Sigmoid colon (tissue), 7 donors: ENCODE measurements around the gene DDX28. TPM values are rescaled to one million over a fixed set of nuclear protein-coding genes. Genes with fewer than 3 reads are reported as not detected.
"Not testable (repeated sequence)": the region's sequence is repeated elsewhere in the genome, so short reads cannot be mapped to it uniquely, and the experiment has no call there.

Experiments
- DNase-seq: peaks from one replicate; pipeline ENCODE4 v3.0.0-alpha.2; 2019
- H3K27ac ChIP-seq, 4 donors: fragments of 200-600 bp; sonication (generic); one replicate each; pipeline ENCODE4 v1.5.1; 2016 to 2019; ENCODE audit warnings: mild to moderate bottlenecking in 1 of 4
- H3K27me3 ChIP-seq, 3 donors: fragments of 200-600 bp; sonication (generic); one replicate each; pipeline ENCODE4 v1.5.1; 2019; ENCODE audit warnings: mild to moderate bottlenecking in 1 of 3
- H3K36me3 ChIP-seq, 4 donors: fragments of 200-600 bp; sonication (generic); one replicate each; pipeline ENCODE4 v1.5.1; 2016 to 2019
- H3K4me1 ChIP-seq, 4 donors: fragments of 200-600 bp; sonication (generic); one replicate each; pipeline ENCODE4 v1.5.1; 2017 to 2019
- H3K4me3 ChIP-seq, 4 donors: fragments of 200-600 bp; sonication (generic); one replicate each; pipeline ENCODE4 v1.5.1; 2017 to 2019; ENCODE audit warnings: mild to moderate bottlenecking in 2 of 4, moderate library complexity in 1 of 4
- H3K9me3 ChIP-seq, 4 donors: fragments of 200-600 bp in 3 of 4; sonication (generic) in 3 of 4; one replicate each; pipeline versions ENCODE4 v1.5.1 to v1.6.1; 2013 to 2019
- EP300 ChIP-seq, 4 donors: sonication (generic); formaldehyde crosslinking; IDR thresholded peaks; one replicate each; pipeline ENCODE4 v1.6.1; 2017; ENCODE audit warnings: antibody characterized with exemption in 4 of 4
- POLR2A ChIP-seq, 2 donors: fragments of 450-650 bp; IDR thresholded peaks; one replicate each; pipeline ENCODE4 v1.6.1; 2016; ENCODE audit warnings: antibody characterized with exemption in 2 of 2, mild to moderate bottlenecking in 2 of 2, moderate library complexity in 2 of 2
- POLR2AphosphoS5 ChIP-seq, 4 donors: sonication (generic); formaldehyde crosslinking; IDR thresholded peaks; one replicate each; pipeline ENCODE4 v1.6.1; 2017; ENCODE audit warnings: antibody characterized with exemption in 4 of 4
- WGBS, 2 donors: extraction: QIAGEN DNeasy Blood & Tissue Kit; methylation state at CpG; one replicate each; pipeline ENCODE4 v1.1.7; 2013; 5-methylcytosine and 5-hydroxymethylcytosine counted together
- intact Hi-C: fragments of 100-400 bp; cut with DNase I; formaldehyde crosslinking; loops from one replicate; pipeline ENCODE4 v1.15.1; 2023
- polyA plus RNA-seq, 3 donors: library from polyadenylated mRNA; stranded (reverse); fragments of 200-250 nt; gene quantifications; one replicate each; pipeline ENCODE4 v1.2.3, GENCODE V29; 2013
- small RNA-seq, 3 donors: library from RNA; depleted of rRNA; stranded (forward); fragments of <200 nt; gene quantifications; one replicate each; pipeline ENCODE3, GENCODE V24; 2016
- total RNA-seq, 4 donors: library from RNA; depleted of rRNA; stranded (reverse); fragments of >200 nt; gene quantifications; one replicate each; pipeline ENCODE4 v1.1.0, GENCODE V29; 2016
- TF ChIP-seq, protein P1 (sequence below), 4 experiments: fragments of 450-650 bp in 3 of 4; fragments of 200-600 bp in 1 of 4; IDR thresholded peaks; one replicate each; pipeline ENCODE4 v1.5.1; 2016 to 2019; ENCODE audit warnings: antibody characterized with exemption in 4 of 4, mild to moderate bottlenecking in 3 of 4, moderate library complexity in 2 of 4
- donor health status: healthy with polysubstance abuse.
- donor health status: Bipolar disorder and iron deficiency.
- donor health status: healthy.

Gene DDX28
- total and polyA plus RNA-seq, 7 donors: 3.0 to 12.8 (median 5.2) TPM

DNA sequence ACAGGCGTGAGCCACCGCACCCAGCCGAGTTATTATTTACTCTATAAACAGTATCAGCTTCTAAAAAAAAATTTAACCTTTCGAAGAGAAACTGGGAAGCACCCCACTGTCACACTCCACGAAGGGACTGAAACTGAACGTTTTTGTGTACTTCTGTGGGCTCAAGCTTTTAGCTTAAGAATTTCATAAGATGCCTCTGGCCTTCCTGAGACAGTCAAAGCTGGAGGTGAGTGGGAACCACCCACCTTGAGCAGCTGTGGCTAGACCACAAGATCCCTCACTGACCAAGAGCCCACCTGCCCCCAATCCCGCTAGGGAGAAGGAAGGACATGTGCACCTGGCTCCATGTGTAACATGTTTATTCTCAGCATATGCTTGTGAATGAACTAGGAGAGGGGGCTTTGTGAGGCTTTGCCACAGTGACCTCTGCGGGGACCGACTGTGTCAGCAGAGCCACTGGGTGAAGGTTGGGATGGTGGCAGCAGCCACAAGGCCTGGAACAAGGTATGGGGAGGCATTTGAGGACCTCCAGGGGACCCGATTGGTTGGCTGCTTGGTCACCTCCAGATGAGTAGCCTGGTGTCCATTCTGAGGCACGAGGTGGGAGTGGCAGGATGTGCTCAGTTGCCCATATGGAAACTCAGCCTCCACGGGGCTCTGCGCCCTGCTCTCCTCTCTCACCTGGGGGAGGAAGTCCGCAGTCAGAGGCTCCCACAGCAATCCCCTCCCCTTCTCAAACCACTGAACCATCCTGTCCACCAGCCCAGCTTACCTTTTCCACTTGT, 47.5 kb downstream of the DDX28 start:
- intact Hi-C loops: no loop called here
- Histone ChIP-seq H3K4me1 (no peaks in the 10 kb centered on the region), H3K9me3 (no peaks in the 10 kb centered on the region), H3K27me3 (peaks cover 0 to 11% (median 7%) of the 10 kb centered on the region in 3 donors), H3K4me3 (no peak overlapping the region), H3K27ac (no peak overlapping the region), H3K36me3 (no peaks in the 10 kb centered on the region)
- no peak for DNase-seq
- TF ChIP-seq POLR2AphosphoS5 (IDR thresholded peaks at IDR 0.05): no peak
- TF ChIP-seq POLR2A (IDR thresholded peaks at IDR 0.05): no peak
- TF ChIP-seq, protein P1, sequence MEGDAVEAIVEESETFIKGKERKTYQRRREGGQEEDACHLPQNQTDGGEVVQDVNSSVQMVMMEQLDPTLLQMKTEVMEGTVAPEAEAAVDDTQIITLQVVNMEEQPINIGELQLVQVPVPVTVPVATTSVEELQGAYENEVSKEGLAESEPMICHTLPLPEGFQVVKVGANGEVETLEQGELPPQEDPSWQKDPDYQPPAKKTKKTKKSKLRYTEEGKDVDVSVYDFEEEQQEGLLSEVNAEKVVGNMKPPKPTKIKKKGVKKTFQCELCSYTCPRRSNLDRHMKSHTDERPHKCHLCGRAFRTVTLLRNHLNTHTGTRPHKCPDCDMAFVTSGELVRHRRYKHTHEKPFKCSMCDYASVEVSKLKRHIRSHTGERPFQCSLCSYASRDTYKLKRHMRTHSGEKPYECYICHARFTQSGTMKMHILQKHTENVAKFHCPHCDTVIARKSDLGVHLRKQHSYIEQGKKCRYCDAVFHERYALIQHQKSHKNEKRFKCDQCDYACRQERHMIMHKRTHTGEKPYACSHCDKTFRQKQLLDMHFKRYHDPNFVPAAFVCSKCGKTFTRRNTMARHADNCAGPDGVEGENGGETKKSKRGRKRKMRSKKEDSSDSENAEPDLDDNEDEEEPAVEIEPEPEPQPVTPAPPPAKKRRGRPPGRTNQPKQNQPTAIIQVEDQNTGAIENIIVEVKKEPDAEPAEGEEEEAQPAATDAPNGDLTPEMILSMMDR (IDR thresholded peaks at IDR 0.05): no peak
- no peak for TF ChIP-seq EP300 (IDR thresholded peaks at IDR 0.05)
- 47 to 68% methylated on average over 14 of the region's 14 CpGs for WGBS, 2 donors

DNA sequence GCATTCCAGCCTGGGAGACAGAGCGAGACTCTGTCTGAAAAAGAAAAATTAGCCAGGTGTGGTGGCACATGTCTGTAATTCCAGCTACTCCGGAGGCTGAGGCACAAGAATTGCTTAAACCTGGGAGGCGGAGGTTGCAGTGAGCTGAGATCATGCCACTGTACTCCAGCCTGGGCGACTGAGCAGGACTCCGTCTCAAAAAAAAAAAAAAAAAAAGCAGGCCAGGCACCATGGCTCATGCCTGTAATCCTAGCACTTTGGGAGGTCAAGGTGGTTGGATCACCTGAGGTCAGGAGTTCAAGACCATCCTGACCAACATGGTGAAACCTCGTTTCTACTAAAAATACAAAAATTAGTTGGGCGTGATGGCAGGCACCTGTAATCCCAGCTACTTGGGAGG, 50.7 kb downstream of the DDX28 start:
- H3K36me3 ChIP-seq, H3K9me3 ChIP-seq, H3K4me3 ChIP-seq, H3K27ac ChIP-seq, H3K4me1 ChIP-seq, DNase-seq, H3K27me3 ChIP-seq, intact Hi-C loops: not testable (repeated sequence)
- WGBS, 2 donors: 84 to 90% methylated on average over 7 of the region's 7 CpGs

DNA sequence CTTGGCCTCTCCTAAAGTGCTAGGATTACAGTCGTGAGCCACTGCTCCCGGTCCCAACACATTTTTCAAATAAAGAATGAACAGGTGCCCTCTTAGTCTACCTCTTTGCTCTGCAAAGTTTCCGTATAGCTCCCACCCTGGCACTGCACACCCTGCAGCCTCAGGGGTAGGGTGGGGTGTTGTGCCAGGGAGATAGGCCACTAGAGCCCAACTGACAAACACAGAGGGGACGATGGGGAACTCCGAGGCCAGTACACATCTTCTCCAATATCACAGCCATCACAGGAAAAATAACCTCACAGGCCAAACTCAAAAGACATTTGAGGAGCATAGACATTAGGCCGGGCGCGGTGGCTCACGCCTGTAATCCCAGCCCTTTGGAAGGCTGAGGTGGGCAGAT, 51.9 kb downstream of the DDX28 start:
- no peak overlapping the region for H3K4me3 ChIP-seq
- no peaks in the 10 kb centered on the region for H3K36me3 ChIP-seq
- H3K27ac ChIP-seq: no peak overlapping the region
- TF ChIP-seq EP300 (IDR thresholded peaks at IDR 0.05) (no peak), POLR2A (IDR thresholded peaks at IDR 0.05) (no peak), POLR2AphosphoS5 (IDR thresholded peaks at IDR 0.05) (no peak)
- TF ChIP-seq, protein P1 (IDR thresholded peaks at IDR 0.05): no peak
- no peaks in the 10 kb centered on the region for H3K27me3 ChIP-seq
- intact Hi-C loops: no loop called here
- H3K9me3 ChIP-seq: no peaks in the 10 kb centered on the region
- no peak for DNase-seq
- WGBS, 2 donors: 84 to 93% methylated on average over 9 of the region's 9 CpGs
- H3K4me1 ChIP-seq: peaks cover 0 to 19% (median 14%) of the 10 kb centered on the region in 4 donors

Small RNAs within 50 kb of the gene (small RNA-seq; reads per million reads assigned to genes)
- 0 reads per million in 3 donors for gene RNU6-359P

Other genes starting within 250 kb of the DDX28 start
- 1 to 10 TPM; 7.1 to 10.0 (median 7.6) TPM for gene RANBP10, start 216.7 kb downstream of the DDX28 start, total RNA-seq
- gene RANBP10, start 216.7 kb downstream of the DDX28 start, polyA plus RNA-seq: 10 to 100 TPM in 1 of 3 donors, 1 to 10 TPM in 2; 4.2 to 15.5 (median 4.6) TPM
- gene TSNAXIP1, start 216.3 kb downstream of the DDX28 start, total RNA-seq: 1 to 10 TPM; 1.1 to 2.9 (median 1.8) TPM
- gene TSNAXIP1, start 216.3 kb downstream of the DDX28 start, polyA plus RNA-seq: under 1 TPM in 2 of 3 donors, not detected in 1; 0.60 to 0.92 TPM
- gene THAP11, start 180.9 kb downstream of the DDX28 start, total RNA-seq: 10 to 100 TPM; 63.9 to 85.6 (median 75.2) TPM
- gene THAP11, start 180.9 kb downstream of the DDX28 start, polyA plus RNA-seq: 10 to 100 TPM; 16.2 to 23.4 (median 20.8) TPM
- 100 to 1,000 TPM in 1 of 4 donors, 10 to 100 TPM in 3; 50.8 to 106 (median 85.4) TPM for gene NUTF2, start 176.3 kb downstream of the DDX28 start, total RNA-seq
- 100 to 1,000 TPM in 1 of 3 donors, 10 to 100 TPM in 2; 93.8 to 115 (median 99.7) TPM for gene NUTF2, start 176.3 kb downstream of the DDX28 start, polyA plus RNA-seq
- gene CENPT, start 175.5 kb downstream of the DDX28 start, total RNA-seq: 10 to 100 TPM; 27.5 to 53.7 (median 41.8) TPM
- 10 to 100 TPM in 2 of 3 donors, 1 to 10 TPM in 1; 9.6 to 38.3 (median 19.0) TPM for gene CENPT, start 175.5 kb downstream of the DDX28 start, polyA plus RNA-seq
- gene EDC4, start 150.2 kb downstream of the DDX28 start, total RNA-seq: 10 to 100 TPM; 24.5 to 42.4 (median 32.2) TPM
- gene EDC4, start 150.2 kb downstream of the DDX28 start, polyA plus RNA-seq: 10 to 100 TPM; 28.8 to 48.9 (median 42.3) TPM
- not detected for gene NRN1L, start 138.3 kb downstream of the DDX28 start, total RNA-seq
- 1 to 10 TPM in 1 of 3 donors, not detected in 2; 1.1 TPM for gene NRN1L, start 138.3 kb downstream of the DDX28 start, polyA plus RNA-seq
- gene PSKH1, start 130.0 kb downstream of the DDX28 start, total RNA-seq: 10 to 100 TPM; 13.9 to 20.8 (median 17.2) TPM
- gene PSKH1, start 130.0 kb downstream of the DDX28 start, polyA plus RNA-seq: 10 to 100 TPM; 22.2 to 29.2 (median 26.8) TPM
- 1 to 10 TPM in 1 of 4 donors, under 1 TPM in 2, not detected in 1; 0.71 to 1.7 (median 0.82) TPM for gene CTRL, start 91.4 kb downstream of the DDX28 start, total RNA-seq
- 1 to 10 TPM in 1 of 3 donors, not detected in 2; 2.1 TPM for gene CTRL, start 91.4 kb downstream of the DDX28 start, polyA plus RNA-seq
- 10 to 100 TPM; 37.1 to 61.0 (median 42.5) TPM for gene PSMB10, start 86.4 kb downstream of the DDX28 start, total RNA-seq
- gene PSMB10, start 86.4 kb downstream of the DDX28 start, polyA plus RNA-seq: 100 to 1,000 TPM; 170 to 200 (median 183) TPM
- gene LCAT, start 79.1 kb downstream of the DDX28 start, total RNA-seq: 10 to 100 TPM; 10.4 to 31.0 (median 15.2) TPM
- 1 to 10 TPM in 2 of 3 donors, under 1 TPM in 1; 0.60 to 5.5 (median 1.6) TPM for gene LCAT, start 79.1 kb downstream of the DDX28 start, polyA plus RNA-seq
- 10 to 100 TPM; 27.6 to 77.0 (median 45.6) TPM for gene SLC12A4, start 54.6 kb downstream of the DDX28 start, total RNA-seq
- gene SLC12A4, start 54.6 kb downstream of the DDX28 start, polyA plus RNA-seq: 10 to 100 TPM in 1 of 3 donors, 1 to 10 TPM in 2; 3.0 to 13.3 (median 3.2) TPM
- under 1 TPM in 1 of 4 donors, not detected in 3; 0.27 TPM for gene DPEP3, start 42.7 kb downstream of the DDX28 start, total RNA-seq
- under 1 TPM in 2 of 3 donors, not detected in 1; 0.09 to 0.46 TPM for gene DPEP3, start 42.7 kb downstream of the DDX28 start, polyA plus RNA-seq
- 1 to 10 TPM; 2.1 to 3.9 (median 3.1) TPM for gene DPEP2, start 23.7 kb downstream of the DDX28 start, total RNA-seq
- gene DPEP2, start 23.7 kb downstream of the DDX28 start, polyA plus RNA-seq: 10 to 100 TPM in 1 of 3 donors, 1 to 10 TPM in 1, under 1 TPM in 1; 0.69 to 11.9 (median 1.2) TPM
- not detected for gene DPEP2NB, start 7.3 kb downstream of the DDX28 start, total RNA-seq
- not detected for gene DPEP2NB, start 7.3 kb downstream of the DDX28 start, polyA plus RNA-seq
- gene DUS2, start 52 bp upstream of the DDX28 start, total RNA-seq: 1 to 10 TPM; 3.6 to 7.3 (median 5.3) TPM
- 10 to 100 TPM in 1 of 3 donors, 1 to 10 TPM in 2; 6.6 to 17.3 (median 7.4) TPM for gene DUS2, start 52 bp upstream of the DDX28 start, polyA plus RNA-seq
- gene NFATC3, start 62.1 kb upstream of the DDX28 start, total RNA-seq: 10 to 100 TPM; 42.8 to 52.2 (median 46.0) TPM
- gene NFATC3, start 62.1 kb upstream of the DDX28 start, polyA plus RNA-seq: 10 to 100 TPM in 1 of 3 donors, 1 to 10 TPM in 2; 4.8 to 16.9 (median 6.0) TPM
- gene ESRP2, start 212.9 kb upstream of the DDX28 start, total RNA-seq: under 1 TPM in 3 of 4 donors, not detected in 1; under 0.01 to 0.16 (median 0.14) TPM
- gene ESRP2, start 212.9 kb upstream of the DDX28 start, polyA plus RNA-seq: 10 to 100 TPM; 24.0 to 50.0 (median 25.4) TPM
- 10 to 100 TPM; 10.2 to 15.7 (median 12.5) TPM for gene PLA2G15, start 222.1 kb upstream of the DDX28 start, total RNA-seq
- 10 to 100 TPM in 1 of 3 donors, 1 to 10 TPM in 2; 4.2 to 10.1 (median 8.1) TPM for gene PLA2G15, start 222.1 kb upstream of the DDX28 start, polyA plus RNA-seq
- gene SLC7A6, start 241.3 kb upstream of the DDX28 start, total RNA-seq: 10 to 100 TPM; 26.8 to 40.7 (median 35.1) TPM
- 10 to 100 TPM in 1 of 3 donors, 1 to 10 TPM in 2; 1.8 to 22.5 (median 2.5) TPM for gene SLC7A6, start 241.3 kb upstream of the DDX28 start, polyA plus RNA-seq